Psoas muscle (tissue), 8 donors: ENCODE results near the gene TMEM269. TPM values are rescaled to one million over a fixed set of nuclear protein-coding genes. Genes with fewer than 3 reads are reported as not detected.

Experiments used
- ATAC-seq, 4 donors: fragments of 200-7000 bp; cut with Tn5 transposase; one replicate each; pipeline ENCODE4 v1.9.1; 2020; ENCODE audit warnings: moderate library complexity in 3 of 4, mild to moderate bottlenecking in 2 of 4
- DNase-seq, 2 donors: peaks; one replicate each; pipeline ENCODE4 v3.0.0-alpha.2; 2020
- H3K27ac ChIP-seq: fragments of 200-600 bp; one replicate; pipeline ENCODE4 v1.8.0; 2022
- H3K27me3 ChIP-seq, 3 donors: fragments of 200-600 bp in 1 of 3; one replicate each; pipeline versions ENCODE4 v1.6.1 to v1.8.0; 2013 to 2022; ENCODE audit warnings: low read length in 2 of 3, mild to moderate bottlenecking in 2 of 3, moderate library complexity in 1 of 3; ENCODE audit not compliant: insufficient read depth in 3 of 3
- H3K36me3 ChIP-seq, 2 donors: fragments of 200-600 bp in 1 of 2; one replicate each; pipeline versions ENCODE4 v1.6.1 to v1.8.0; 2013 to 2022; ENCODE audit warnings: low read depth in 1 of 2, mild to moderate bottlenecking in 1 of 2, moderate library complexity in 1 of 2; ENCODE audit not compliant: insufficient read depth in 1 of 2
- H3K4me1 ChIP-seq: fragments of 200-600 bp; one replicate; pipeline ENCODE4 v1.8.0; 2022
- H3K4me3 ChIP-seq: fragments of 200-600 bp; one replicate; pipeline ENCODE4 v1.8.0; 2022; ENCODE audit warnings: mild to moderate bottlenecking
- H3K9me3 ChIP-seq: fragments of 200-600 bp; one replicate; pipeline ENCODE4 v1.8.0; 2022
- CTCF ChIP-seq: fragments of 200-600 bp; IDR thresholded peaks from one replicate; pipeline ENCODE4 v1.8.0; 2022; ENCODE audit warnings: antibody characterized with exemption
- WGBS, 3 donors: extraction: QIAGEN DNeasy Blood & Tissue Kit; methylation state at CpG; one replicate each; pipeline versions ENCODE4 v1.1.6 to v1.1.7; 2013; 5-methylcytosine and 5-hydroxymethylcytosine counted together
- intact Hi-C, 2 donors: fragments of 100-400 bp; cut with DNase I; formaldehyde crosslinking; loops; one replicate each; pipeline versions ENCODE4 v1.11.0 to v1.14.2; 2022
- polyA plus RNA-seq, 3 donors: library from polyadenylated mRNA; stranded (reverse); fragments of 200-250 nt; gene quantifications; one replicate each; pipeline ENCODE4 v1.2.3, GENCODE V29; 2013
- total RNA-seq, 4 donors: library from RNA; stranded (reverse); fragmentation: NEBNext Ultra II Directional in 2 of 4; extraction: Animal tissue kit (Norgen Biotek cat#: 25700) in 2 of 4; gene quantifications; one replicate each; pipeline versions ENCODE4 v1.2.1 to v1.2.4, GENCODE V29; 2021 to 2023
- donor health status: healthy with polysubstance abuse.
- donor health status: DM: no; HTN: no; CAD: no; lungs with moderate emphysema.
- donor health status: Bipolar disorder and iron deficiency.
- donor health status: healthy.
- donor health status: DM: yes; HTN: yes; CAD: no.
- donor health status: DM: no; HTN: no; CAD: no.
- donor health status: DM: no; HTN: no; CAD: no.
- donor health status: DM: yes; HTN: yes; CAD: no.

TMEM269 gene
- total and polyA plus RNA-seq, 7 donors, result 0.05 to 0.89 (median 0.15) TPM

DNA sequence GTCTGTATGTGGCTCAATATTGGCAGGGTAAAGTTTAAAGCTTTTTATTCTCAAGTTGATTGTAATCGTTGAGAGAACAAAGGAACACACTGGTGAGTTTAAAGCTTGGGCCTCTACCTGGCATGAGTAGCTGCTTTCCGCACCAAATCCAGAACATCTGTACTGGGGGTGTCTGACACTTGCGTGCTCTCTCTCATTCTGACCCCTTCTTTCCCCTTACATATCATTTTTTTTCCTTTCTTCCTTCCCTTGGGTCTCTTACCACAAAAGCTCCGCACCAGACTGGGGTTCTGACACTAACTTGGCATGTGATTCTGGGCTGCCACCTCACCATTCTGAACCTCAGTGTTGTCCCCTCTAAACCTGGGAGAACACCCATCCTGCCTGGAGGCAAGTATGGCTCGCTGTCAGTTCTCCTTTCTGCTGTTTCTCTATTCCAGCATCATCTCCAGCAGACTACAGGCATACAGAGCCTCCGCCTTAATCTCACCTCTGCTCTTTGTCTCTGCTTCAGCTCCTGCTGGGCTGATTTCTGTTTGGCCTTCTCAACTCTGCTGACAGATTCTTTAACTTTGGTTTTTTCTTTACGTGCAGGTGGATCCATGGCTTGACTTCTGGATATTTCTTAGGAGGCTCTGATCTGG is 31.3 kb downstream of the TMEM269 start:
- Histone ChIP-seq H3K36me3 (peaks cover 0 to 11% of the 10 kb centered on the region in 2 donors), H3K4me3 (peak overlapping the region; percentile 78), H3K4me1 (peaks cover 19% of the 10 kb centered on the region), H3K9me3 (no peaks in the 10 kb centered on the region), H3K27me3 (no peaks in the 10 kb centered on the region), H3K27ac (peak overlapping the region; percentile 97)
- ATAC-seq, result no peak
- no peak for TF ChIP-seq CTCF
- WGBS, 3 donors, result 30 to 43% (median 31%) methylated on average over 7 of the region's 7 CpGs
- intact Hi-C loops, result loop anchor here (2.0 to 5.0 kb wide), 2 partner anchors 49 kb away; partner anchors contain the start of genes C1orf50 (in 2 of the 2) and P3H1 (in 2 of the 2)
- no peak for DNase-seq

DNA sequence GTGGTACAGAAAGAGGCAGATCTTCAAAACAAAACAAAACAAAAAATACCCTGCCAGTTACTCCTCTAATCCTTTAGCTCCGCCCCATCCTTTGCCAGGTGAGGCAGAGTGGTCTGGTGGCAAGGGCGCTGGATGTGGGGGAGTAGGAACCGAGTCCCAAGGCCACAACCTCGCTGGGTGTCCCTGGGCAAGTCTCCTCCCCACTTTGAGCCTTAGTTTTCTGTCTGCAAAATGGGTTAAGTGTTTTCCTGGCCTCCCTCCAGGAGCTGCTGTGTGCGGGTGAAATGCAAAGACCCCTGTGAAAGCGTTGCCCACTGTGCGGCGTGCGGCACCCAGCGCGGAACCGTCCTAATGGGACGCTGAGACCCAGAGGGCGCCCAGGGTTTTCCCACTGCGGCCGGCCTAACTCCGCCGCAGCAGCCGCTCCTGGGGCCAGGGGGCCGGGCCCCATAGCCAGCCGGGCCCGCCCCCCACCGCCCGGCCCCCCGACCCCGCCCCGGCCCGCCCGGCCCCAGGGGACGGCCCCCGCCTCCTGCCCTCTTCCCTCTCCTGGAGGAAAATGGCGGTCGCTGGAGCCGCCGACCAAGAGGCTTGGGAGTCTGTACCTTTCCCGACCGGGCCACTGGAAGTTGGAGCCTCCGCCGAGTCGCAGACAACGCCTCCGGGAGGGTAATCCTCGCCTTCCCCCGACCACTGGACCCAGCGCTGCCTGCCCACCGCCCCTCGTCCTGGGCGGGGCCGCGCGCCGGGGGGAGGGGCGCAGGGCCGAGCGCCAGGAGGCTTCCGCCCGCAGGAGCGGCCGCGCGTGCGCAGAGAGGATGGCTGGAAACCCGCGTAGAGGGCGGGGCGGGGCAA is 32.0 kb downstream of the TMEM269 start, which contains the start of the genes ERMAP and SVBP:
Gene ERMAP (plus strand): TSS at position 538 of the 855 bp plus-strand sequence. CDS start 13,327 bp downstream, outside the sequence.
Gene SVBP (minus strand): TSS at position 813 of the 855 bp plus-strand sequence. CDS start 853 bp downstream, outside the sequence.
- peak within 1 kb of the TSS; percentile 78 for H3K4me3 ChIP-seq
- H3K9me3 ChIP-seq, result no peaks in the 10 kb centered on the region
- TF ChIP-seq CTCF, result peak; percentile 3
- peak within 1 kb of the TSS; percentile 97 for H3K27ac ChIP-seq
- peaks cover 19% of the 10 kb centered on the region for H3K4me1 ChIP-seq
- ATAC-seq, result peak; percentile 98 to 99 (median 98)
- peak; percentile 93 to 96 for DNase-seq
- intact Hi-C loops, result loop anchor here (2.0 to 5.0 kb wide), 2 partner anchors 50 kb away; partner anchors contain the start of genes C1orf50 (in 2 of the 2) and P3H1 (in 2 of the 2)
- WGBS, 3 donors, result 1 to 2% (median 1%) methylated on average over 25 to 66 of the region's 66 CpGs
- H3K27me3 ChIP-seq, result no peaks in the 10 kb centered on the region
- peaks cover 0 to 8% of the 10 kb centered on the region in 2 donors for H3K36me3 ChIP-seq

DNA sequence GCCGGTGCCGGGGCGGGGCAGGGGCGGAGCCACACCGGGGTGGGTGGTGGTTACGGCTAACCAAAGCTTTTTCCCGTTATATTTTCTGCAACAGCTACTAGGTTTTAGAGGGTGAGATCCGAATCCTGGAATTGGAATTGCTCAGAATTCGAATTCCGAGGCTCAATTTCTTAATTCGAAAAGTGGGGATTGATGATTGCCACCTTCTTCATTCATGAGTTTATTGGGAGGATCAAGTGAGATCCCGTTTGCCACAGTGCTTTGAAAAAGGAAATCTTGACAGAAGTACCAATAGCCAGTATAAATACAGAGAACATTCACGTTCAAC is 32.6 kb downstream of the TMEM269 start:
- no peak for TF ChIP-seq CTCF
- Histone ChIP-seq H3K27ac (peak overlapping the region; percentile 97), H3K27me3 (no peaks in the 10 kb centered on the region), H3K4me1 (peaks cover 24% of the 10 kb centered on the region), H3K36me3 (peaks cover 0 to 8% of the 10 kb centered on the region in 2 donors), H3K9me3 (no peaks in the 10 kb centered on the region), H3K4me3 (peak overlapping the region; percentile 78)
- intact Hi-C loops, result loop anchor here (2.0 to 5.0 kb wide), 2 partner anchors 50 to 51 kb away; partner anchors contain the start of genes C1orf50 (in 2 of the 2) and P3H1 (in 2 of the 2)
- ATAC-seq, result no peak
- no peak for DNase-seq
- WGBS, 3 donors, result 0 to 1% (median 0%) methylated on average over 13 of the region's 13 CpGs

DNA sequence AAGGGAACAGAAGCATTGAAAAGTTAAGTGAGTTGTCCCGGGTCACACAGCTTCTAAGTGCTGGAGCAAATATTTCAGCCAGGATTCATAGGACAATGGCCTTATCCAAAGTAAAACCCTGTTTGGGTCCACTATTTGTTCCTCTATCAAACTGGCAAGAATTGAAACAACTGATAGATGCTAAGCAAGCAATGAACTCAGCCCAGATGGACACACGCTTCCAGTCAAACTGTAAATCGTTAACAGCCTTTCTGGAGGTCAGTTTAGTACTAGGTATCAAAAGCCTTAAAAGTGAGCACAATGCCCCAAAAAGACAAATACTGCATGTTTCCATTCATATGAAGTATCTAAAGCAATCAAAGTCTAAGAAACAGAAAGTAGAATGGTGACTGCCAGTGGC is 33.2 kb downstream of the TMEM269 start:
- intact Hi-C loops, result loop anchor here (1.0 to 5.0 kb wide), 3 partner anchors 26 to 51 kb away; partner anchors contain the start of genes C1orf50 (in 2 of the 2) and P3H1 (in 2 of the 2)
- Histone ChIP-seq H3K9me3 (no peaks in the 10 kb centered on the region), H3K36me3 (peaks cover 0 to 8% of the 10 kb centered on the region in 2 donors), H3K4me3 (peak overlapping the region; percentile 78), H3K4me1 (peaks cover 30% of the 10 kb centered on the region), H3K27me3 (no peaks in the 10 kb centered on the region), H3K27ac (no peak overlapping the region)
- TF ChIP-seq CTCF, result no peak
- ATAC-seq, result no peak
- WGBS, 3 donors, result 93 to 94% (median 94%) methylated on average over 3 of the region's 3 CpGs
- no peak for DNase-seq
